H1 (cell line): ENCODE measurements around the gene TMEM161A. TPM values are rescaled to one million over a fixed set of nuclear protein-coding genes. Genes with fewer than 3 reads are reported as not detected.

Source experiments
- CTCF ChIA-PET: fragments of 300-600 bp; sonication (Branson Sonifier 250); formaldehyde crosslinking; loops from one replicate; lab custom pipeline; 2021; ENCODE audit not compliant: partially characterized antibody; lab: Charles Lee
- POLR2A ChIA-PET: fragments of 300-600 bp; sonication (Branson Sonifier 250); formaldehyde crosslinking; loops from one replicate; lab custom pipeline; 2021; ENCODE audit warnings: inconsistent platforms; ENCODE audit not compliant: partially characterized antibody; lab: Charles Lee
- DNase-seq, 2 experiments: peaks; one replicate each; pipeline versions ENCODE4 v3.0.0 to v3.0.0-alpha.2; 2010 to 2022; ENCODE audit warnings: low spot score in 2 of 2, low read depth in 1 of 2, mixed read lengths in 1 of 2
- FAIRE-seq: peaks from 2 replicates; lab custom pipeline; 2011; peaks lifted over from hg19 to GRCh38; lab: Jason Lieb, UNC
- H2AFZ ChIP-seq: 2 replicates; pipeline ENCODE4 v1.8.1; 2012; ENCODE audit warnings: low read length, inconsistent platforms
- H2AK5ac ChIP-seq: 2 replicates; pipeline ENCODE4 v1.6.1; 2013; ENCODE audit warnings: low read depth, low read length
- H2BK120ac ChIP-seq: replicated peaks from 2 replicates; pipeline ENCODE3; 2013; ENCODE audit warnings: low read depth, low read length, inconsistent platforms
- H2BK12ac ChIP-seq: 2 replicates; pipeline ENCODE4 v1.6.1; 2013; ENCODE audit warnings: low read depth, low read length
- H2BK15ac ChIP-seq: 2 replicates; pipeline ENCODE4 v1.6.1; 2013; ENCODE audit warnings: low read length
- H2BK20ac ChIP-seq: 2 replicates; pipeline ENCODE4 v1.6.1; 2013; ENCODE audit warnings: low read length
- H2BK5ac ChIP-seq: 2 replicates; pipeline ENCODE4 v1.6.1; 2013; ENCODE audit warnings: low read depth, low read length
- H3K14ac ChIP-seq: 2 replicates; pipeline ENCODE4 v1.6.1; 2013; ENCODE audit warnings: inconsistent platforms; ENCODE audit not compliant: insufficient read length
- H3K18ac ChIP-seq: 2 replicates; pipeline ENCODE4 v1.6.1; 2013; ENCODE audit warnings: low read length; ENCODE audit errors: extremely low read depth
- H3K23ac ChIP-seq: 2 replicates; pipeline ENCODE4 v1.6.1; 2013; ENCODE audit warnings: inconsistent platforms; ENCODE audit not compliant: insufficient read length
- H3K23me2 ChIP-seq: 2 replicates; pipeline ENCODE4 v1.6.1; 2013; ENCODE audit warnings: low read depth, low read length
- H3K27ac ChIP-seq: 2 replicates; pipeline ENCODE4 v1.6.1; 2011; ENCODE audit warnings: low read depth, low read length, inconsistent platforms
- H3K27me3 ChIP-seq, 4 experiments: replicated peaks in 1 of 4; 1 replicate in 1 of 4; 2 replicates in 3 of 4; pipeline versions ENCODE4 v1.6.1 to v1.8.1; 2011 to 2013; ENCODE audit warnings: low read length in 3 of 4, mild to moderate bottlenecking in 3 of 4, inconsistent platforms in 2 of 4, mixed read lengths in 2 of 4, moderate library complexity in 1 of 4; ENCODE audit not compliant: control insufficient read depth in 3 of 4, insufficient read depth in 3 of 4; ENCODE audit errors: extremely low read depth in 1 of 4
- H3K36me3 ChIP-seq, 4 experiments: 2 replicates each; pipeline versions ENCODE4 v1.6.1 to v1.8.1; 2011 to 2013; ENCODE audit warnings: mild to moderate bottlenecking in 4 of 4, low read length in 3 of 4, moderate library complexity in 2 of 4, control low read depth in 1 of 4, inconsistent platforms in 1 of 4; ENCODE audit not compliant: insufficient read depth in 4 of 4, control insufficient read depth in 2 of 4
- H3K4ac ChIP-seq: replicated peaks from 2 replicates; pipeline ENCODE3; 2013; ENCODE audit warnings: low read length, low read depth, mixed read lengths, inconsistent platforms; ENCODE audit not compliant: insufficient read length
- H3K4me1 ChIP-seq, 4 experiments: replicated peaks in 1 of 4; 1 replicate in 1 of 4; 2 replicates in 3 of 4; pipeline versions ENCODE4 v1.6.1 to v1.8.1; 2011 to 2013; ENCODE audit warnings: low read length in 3 of 4, inconsistent platforms in 2 of 4, mixed read lengths in 1 of 4; ENCODE audit not compliant: insufficient read depth in 4 of 4, control insufficient read depth in 3 of 4
- H3K4me2 ChIP-seq, 2 experiments: 2 replicates each; pipeline versions ENCODE4 v1.6.1 to v1.8.1; 2011 to 2013; ENCODE audit warnings: low read depth in 2 of 2, low read length in 2 of 2, control low read depth in 1 of 2, inconsistent platforms in 1 of 2, mild to moderate bottlenecking in 1 of 2; ENCODE audit not compliant: insufficient read depth in 1 of 2
- H3K4me3 ChIP-seq, 4 experiments: fragments of 200-600, 300-600 bp in 1 of 4; sonication (generic), shearing (Covaris generic), sonication (Bioruptor Twin) in 1 of 4; 2 replicates each; pipeline versions ENCODE4 v1.5.1 to v1.8.1; 2011 to 2016; ENCODE audit warnings: low read length in 4 of 4, low read depth in 3 of 4, control low read depth in 2 of 4, inconsistent platforms in 2 of 4, mild to moderate bottlenecking in 2 of 4, mixed read lengths in 1 of 4, moderate library complexity in 1 of 4; ENCODE audit not compliant: insufficient read depth in 2 of 4; ENCODE audit errors: extremely low read depth in 1 of 4
- H3K56ac ChIP-seq: replicated peaks from 2 replicates; pipeline ENCODE3; 2013; ENCODE audit warnings: low read depth, mild to moderate bottlenecking, mixed read lengths, low read length, inconsistent platforms; ENCODE audit not compliant: insufficient read length
- H3K79me1 ChIP-seq: 2 replicates; pipeline ENCODE4 v1.6.1; 2013; ENCODE audit warnings: low read depth, low read length, control low read depth
- H3K79me2 ChIP-seq, 2 experiments: 2 replicates each; pipeline versions ENCODE4 v1.6.1 to v1.8.1; 2012 to 2013; ENCODE audit warnings: low read length in 2 of 2, mild to moderate bottlenecking in 2 of 2, inconsistent platforms in 1 of 2; ENCODE audit not compliant: insufficient read depth in 2 of 2, control insufficient read depth in 1 of 2
- H3K9ac ChIP-seq, 4 experiments: replicated peaks in 1 of 4; 1 replicate in 1 of 4; 2 replicates in 3 of 4; pipeline versions ENCODE4 v1.6.1 to v1.8.1; 2011 to 2013; ENCODE audit warnings: low read depth in 3 of 4, low read length in 3 of 4, control low read depth in 2 of 4, mild to moderate bottlenecking in 2 of 4, moderate library complexity in 2 of 4, inconsistent platforms in 1 of 4; ENCODE audit errors: extremely low read depth in 1 of 4
- H3K9me3 ChIP-seq, 2 experiments: 2 replicates each; pipeline versions ENCODE4 v1.6.1 to v1.8.1; 2012 to 2013; ENCODE audit warnings: mild to moderate bottlenecking in 2 of 2, moderate library complexity in 2 of 2, control low read depth in 1 of 2, inconsistent platforms in 1 of 2, low read depth in 1 of 2, low read length in 1 of 2, mixed read lengths in 1 of 2; ENCODE audit not compliant: insufficient read depth in 2 of 2
- H4K20me1 ChIP-seq, 2 experiments: replicated peaks in 1 of 2; 2 replicates each; pipeline versions ENCODE3 to v1.8.1; 2011 to 2013; ENCODE audit warnings: inconsistent platforms in 2 of 2, low read length in 2 of 2, mild to moderate bottlenecking in 1 of 2; ENCODE audit not compliant: insufficient read depth in 2 of 2, control insufficient read depth in 1 of 2
- H4K5ac ChIP-seq: 2 replicates; pipeline ENCODE4 v1.6.1; 2013; ENCODE audit warnings: low read length, low read depth, mixed read lengths, inconsistent platforms; ENCODE audit not compliant: insufficient read length
- H4K8ac ChIP-seq: 2 replicates; pipeline ENCODE4 v1.8.0; 2013; ENCODE audit warnings: mild to moderate bottlenecking, moderate library complexity, low read length, inconsistent platforms; ENCODE audit not compliant: insufficient read depth; ENCODE audit errors: extremely low read depth
- H4K91ac ChIP-seq: replicated peaks from 2 replicates; pipeline ENCODE3; 2013; ENCODE audit warnings: low read length, mixed read lengths, inconsistent platforms; ENCODE audit not compliant: insufficient read length
- BCL11A ChIP-seq, 2 experiments: IDR thresholded peaks; one replicate each; pipeline ENCODE4 v1.6.1; 2011; ENCODE audit warnings: low read depth in 2 of 2, low read length in 2 of 2, mild to moderate bottlenecking in 2 of 2
- CBX8 ChIP-seq: fragments of 300-800, 300-1000 bp; sonication (generic); IDR thresholded peaks from 2 replicates; pipeline ENCODE4 v1.7.1; 2016; ENCODE audit warnings: low read depth, low read length, borderline replicate concordance
- CHD1 ChIP-seq: IDR thresholded peaks from 2 replicates; pipeline ENCODE4 v1.6.1; 2012; ENCODE audit warnings: low read depth, low read length, improper control_type of control experiment
- CREB1 ChIP-seq: IDR thresholded peaks from 2 replicates; pipeline ENCODE4 v1.6.1; 2012; ENCODE audit warnings: inconsistent platforms
- HDAC6 ChIP-seq: IDR thresholded peaks from one replicate; pipeline ENCODE4 v1.7.1; 2012; ENCODE audit warnings: low read depth, mild to moderate bottlenecking, inconsistent platforms, low read length, moderate library complexity
- JUN ChIP-seq: IDR thresholded peaks from 2 replicates; pipeline ENCODE4 v1.6.1; 2011; ENCODE audit warnings: low read depth, mild to moderate bottlenecking, improper control_type of control experiment, low read length
- PHF8 ChIP-seq: fragments of 200-600 bp; sonication (generic); conservative IDR thresholded peaks from 2 replicates; pipeline ENCODE4 v1.7.1; 2012; ENCODE audit warnings: low read depth, mild to moderate bottlenecking, inconsistent platforms, low read length, moderate library complexity
- POLR2AphosphoS5 ChIP-seq: IDR thresholded peaks from 2 replicates; pipeline ENCODE4 v1.6.1; 2011; ENCODE audit warnings: low read depth, low read length
- RBBP5 ChIP-seq: IDR thresholded peaks from 2 replicates; pipeline ENCODE4 v1.7.1; 2012; ENCODE audit warnings: low read depth, mild to moderate bottlenecking, inconsistent platforms, low read length, moderate library complexity, borderline replicate concordance
- TAF7 ChIP-seq: optimal IDR thresholded peaks from 2 replicates; pipeline ENCODE3; 2011; ENCODE audit warnings: low read depth, mild to moderate bottlenecking, inconsistent platforms, low read length, moderate library complexity, borderline replicate concordance
- WGBS, 2 experiments: shearing (Covaris generic) in 1 of 2; methylation state at CpG; one replicate each; pipeline versions ENCODE4 v1.1.6 to v1.1.7; 2013 to 2015; ENCODE audit warnings: low lambda C conversion rate in 2 of 2, mixed read lengths in 2 of 2, inconsistent platforms in 1 of 2, low coverage in 1 of 2, missing lambda C conversion rate in 1 of 2; ENCODE audit not compliant: insufficient replicate concordance in 2 of 2, insufficient coverage in 1 of 2, insufficient read length in 1 of 2; ENCODE audit errors: extremely low coverage in 1 of 2, missing lambda C conversion rate in 1 of 2; 5-methylcytosine and 5-hydroxymethylcytosine counted together
- polyA plus RNA-seq, 7 experiments: library from polyadenylated mRNA; depleted of rRNA in 3 of 7; stranded (reverse) in 5 of 7; unstranded in 2 of 7; fragments of >200 nt in 5 of 7; fragments of 200-250 nt in 2 of 7; gene quantifications; 1 replicate in 5 of 7; 2 replicates in 1 of 7; 4 replicates in 1 of 7; pipeline versions ENCODE4 v1.2.1 to v1.2.3, GENCODE V29; 2011 to 2013; ENCODE audit warnings: missing spikeins in 2 of 7, mixed read lengths in 2 of 7
- total RNA-seq: library from RNA; stranded (reverse); fragmentation: NEBNext Ultra II Directional; extraction: Animal tissue kit (Norgen Biotek cat#: 25700); gene quantifications from 2 replicates; pipeline ENCODE4 v1.2.1, GENCODE V29; 2021
- TF ChIP-seq, protein P1 (sequence below), 3 experiments: IDR thresholded peaks; 1 replicate in 2 of 3; 2 replicates in 1 of 3; pipeline versions ENCODE4 v1.5.1 to v1.6.1; 2011; ENCODE audit warnings: low read length in 3 of 3, mild to moderate bottlenecking in 3 of 3, inconsistent platforms in 2 of 3, low read depth in 1 of 3, moderate library complexity in 1 of 3; ENCODE audit not compliant: insufficient read depth in 1 of 3; ENCODE audit errors: control extremely low read depth in 1 of 3

TMEM161A gene
- total and polyA plus RNA-seq, 2 of the 8 experiments (the other 6 are each of a cell fraction or from before 2014, with no cell fraction given) = 47.8 to 103 TPM

DNA sequence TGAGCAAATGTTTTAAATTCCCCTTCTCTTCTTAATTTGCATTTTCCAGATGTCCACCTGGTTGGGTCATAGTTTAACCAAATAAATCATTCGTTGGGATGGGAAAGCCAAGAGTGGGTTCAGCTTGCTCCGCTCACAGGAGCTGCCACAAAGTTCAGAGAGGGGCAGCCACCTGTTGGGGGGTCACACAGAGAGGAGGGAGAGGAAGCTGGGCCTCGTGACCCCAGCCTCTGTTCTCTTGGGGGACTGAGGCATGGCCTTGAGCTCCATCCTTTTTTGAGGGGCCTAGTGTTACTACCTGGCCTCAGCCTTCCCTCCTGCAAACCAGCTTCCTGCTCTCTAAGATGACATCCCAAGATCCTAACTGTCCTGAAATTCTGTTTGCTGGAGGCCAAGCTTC, 29.3 kb upstream of the TMEM161A start:
- FAIRE-seq = no peak
- H3K4me3 ChIP-seq = no peak overlapping the region
- no peak for DNase-seq
- TF ChIP-seq RBBP5 (no peak), JUN (no peak), CBX8 (no peak), PHF8 (no peak), POLR2AphosphoS5 (no peak), HDAC6 (no peak), CHD1 (no peak), BCL11A (IDR thresholded peaks at IDR 0.05; ENCODE audit: low read depth in 2 of 2, low read length in 2 of 2) (no peak), CREB1 (no peak), TAF7 (no peak)
- TF ChIP-seq, protein P1, sequence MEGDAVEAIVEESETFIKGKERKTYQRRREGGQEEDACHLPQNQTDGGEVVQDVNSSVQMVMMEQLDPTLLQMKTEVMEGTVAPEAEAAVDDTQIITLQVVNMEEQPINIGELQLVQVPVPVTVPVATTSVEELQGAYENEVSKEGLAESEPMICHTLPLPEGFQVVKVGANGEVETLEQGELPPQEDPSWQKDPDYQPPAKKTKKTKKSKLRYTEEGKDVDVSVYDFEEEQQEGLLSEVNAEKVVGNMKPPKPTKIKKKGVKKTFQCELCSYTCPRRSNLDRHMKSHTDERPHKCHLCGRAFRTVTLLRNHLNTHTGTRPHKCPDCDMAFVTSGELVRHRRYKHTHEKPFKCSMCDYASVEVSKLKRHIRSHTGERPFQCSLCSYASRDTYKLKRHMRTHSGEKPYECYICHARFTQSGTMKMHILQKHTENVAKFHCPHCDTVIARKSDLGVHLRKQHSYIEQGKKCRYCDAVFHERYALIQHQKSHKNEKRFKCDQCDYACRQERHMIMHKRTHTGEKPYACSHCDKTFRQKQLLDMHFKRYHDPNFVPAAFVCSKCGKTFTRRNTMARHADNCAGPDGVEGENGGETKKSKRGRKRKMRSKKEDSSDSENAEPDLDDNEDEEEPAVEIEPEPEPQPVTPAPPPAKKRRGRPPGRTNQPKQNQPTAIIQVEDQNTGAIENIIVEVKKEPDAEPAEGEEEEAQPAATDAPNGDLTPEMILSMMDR (IDR thresholded peaks at IDR 0.05; ENCODE audit: control extremely low read depth in 1 of 3, insufficient read depth in 1 of 3, low read depth in 1 of 3, low read length in 3 of 3) = no peak

More for the DNA sequence above, 29.3 kb upstream of the TMEM161A start:
- Histone ChIP-seq H3K27ac (no peak overlapping the region), H3K4me2 (no peak overlapping the region), H4K8ac (no peak overlapping the region), H3K27me3 (peaks cover 2 to 16% (median 11%) of the 10 kb centered on the region in 4 experiments), H3K14ac (no peak overlapping the region), H2BK15ac (no peak overlapping the region), H3K56ac (no peak overlapping the region), H3K4me1 (peaks cover 0 to 22% (median 11%) of the 10 kb centered on the region in 4 experiments; a peak in 6 of 7 replicates), H3K79me1 (no peaks in the 10 kb centered on the region), H3K79me2 (no peaks in the 10 kb centered on the region), H3K18ac (no peak overlapping the region), H4K5ac (no peak overlapping the region), H3K23ac (no peak overlapping the region), H3K36me3 (no peaks in the 10 kb centered on the region), H3K23me2 (peaks cover 7% of the 10 kb centered on the region; the same call in 1 of the 2 replicates), H2AFZ (no peak overlapping the region), H2AK5ac (no peak overlapping the region), H2BK120ac (no peak overlapping the region), H2BK20ac (no peak overlapping the region), H4K91ac (no peak overlapping the region), H3K9ac (no peak overlapping the region), H3K4ac (no peak overlapping the region), H2BK5ac (no peak overlapping the region), H2BK12ac (no peak overlapping the region), H3K9me3 (no peaks in the 10 kb centered on the region), H4K20me1 (peaks cover 0 to 8% of the 10 kb centered on the region in 2 experiments)
- 83% methylated on average over 3 of the region's 3 CpGs; no CpG with 5 or more reads in 1 of the 2 experiments for WGBS, 2 experiments
- ChIA-PET CTCF (interaction anchor here (1.4 to 2.9 kb wide), 3 partner anchors 22 to 27 kb away, joined by 3 to 9 read pairs (median 6); no protein-coding TSS in a partner anchor), POLR2A (interaction anchor here (0.6 to 11.8 kb wide), 4 partner anchors 9 to 42 kb away, joined by 3 to 133 read pairs (median 3); no protein-coding TSS in a partner anchor)
